GM19372 (cell line): ENCODE data around the gene FABP6.

ENCODE experiments used
- ATAC-seq: cut with Tn5 transposase; IDR thresholded peaks from one replicate; pipeline ENCODE4 v1.9.1; 2021; ENCODE audit warnings: mild to moderate bottlenecking, low read depth, moderate library complexity; ENCODE audit not compliant: unreplicated experiment

FABP6 gene

GRCh38 chr5:160286947-160287346 is 57.6 kb downstream of the FABP6 start:
- ATAC-seq, result no peak

DNA sequence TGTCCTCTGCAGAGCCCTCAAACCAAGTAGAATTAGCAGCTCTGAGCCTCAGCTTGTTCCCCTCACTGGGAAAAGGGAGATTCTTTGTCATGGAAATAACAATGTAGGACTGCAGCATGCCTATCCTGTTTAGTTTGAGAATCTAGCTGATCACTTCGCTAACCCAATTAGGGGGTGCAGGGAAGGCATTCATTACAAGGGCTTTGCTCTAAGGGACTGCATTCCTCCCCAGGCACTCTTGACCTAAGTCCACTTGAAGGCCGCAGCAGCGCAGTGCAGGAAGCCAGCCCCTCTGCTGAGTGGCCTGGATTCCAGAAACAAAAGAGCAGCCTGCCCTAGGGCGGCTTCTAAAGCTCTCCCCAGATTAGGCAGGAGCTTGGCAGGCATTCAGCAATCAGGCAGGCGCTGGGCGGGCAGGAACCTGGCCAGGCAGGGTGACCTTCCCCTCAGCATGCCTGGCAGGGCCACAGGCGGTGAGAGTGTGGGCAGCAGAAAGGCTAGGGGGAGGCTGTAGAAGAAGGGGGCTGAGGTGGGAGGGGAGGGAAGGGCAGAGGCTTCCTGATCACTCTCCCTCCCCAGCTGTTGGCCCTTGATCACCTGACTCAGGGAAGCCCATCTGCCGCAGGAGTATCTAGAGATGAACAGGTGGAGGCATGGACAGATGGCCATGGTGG is 58.2 kb downstream of the FABP6 start:
- ATAC-seq, result no peak
